SK-N-SH (cell line): ENCODE measurements around the gene ASPN. TPM values are rescaled to one million over a fixed set of nuclear protein-coding genes. Genes with fewer than 3 reads are reported as not detected.

Source experiments
- CTCF ChIA-PET: fragments of 300-600, 350-600 bp; formaldehyde crosslinking; extraction: SDS; loops from one replicate; lab custom pipeline; 2021; lab: Yijun Ruan, JAX
- POLR2A ChIA-PET: fragments of 350-600 bp; sonication (Branson Sonifier 250); formaldehyde crosslinking; extraction: SDS; loops from one replicate; lab custom pipeline; 2020; ENCODE audit warnings: antibody characterized with exemption, inconsistent platforms; lab: Yijun Ruan, JAX
- DNase-seq: peaks from one replicate; pipeline ENCODE4 v3.0.0; 2012
- H2AFZ ChIP-seq: fragments of 200-600 bp; sonication (generic); 2 replicates; pipeline ENCODE4 v1.8.1; 2016; ENCODE audit warnings: antibody characterized with exemption, mild to moderate bottlenecking, low read depth
- H3F3A ChIP-seq: fragments of 200-600 bp; sonication (generic); replicated peaks from 2 replicates; pipeline ENCODE3; 2016; ENCODE audit warnings: antibody characterized with exemption, mild to moderate bottlenecking; ENCODE audit not compliant: insufficient read depth
- H3K27ac ChIP-seq, 2 experiments: fragments of 200-500 bp in 1 of 2; fragments of 200-600 bp in 1 of 2; sonication (Bioruptor generic) in 1 of 2; sonication (generic), shearing (Covaris generic) in 1 of 2; 2 replicates each; pipeline versions ENCODE4 v1.5.1 to v1.6.1; 2014 to 2016; ENCODE audit warnings: low read depth in 2 of 2, inconsistent platforms in 1 of 2, low read length in 1 of 2, mild to moderate bottlenecking in 1 of 2, mixed read lengths in 1 of 2
- H3K27me3 ChIP-seq: fragments of 200-600 bp; sonication (generic), shearing (Covaris generic); 2 replicates; pipeline ENCODE4 v1.6.1; 2016; ENCODE audit warnings: mixed run types; ENCODE audit not compliant: insufficient read depth
- H3K36me3 ChIP-seq, 2 experiments: fragments of 200-500 bp in 1 of 2; fragments of 200-600 bp in 1 of 2; sonication (Bioruptor generic) in 1 of 2; sonication (generic) in 1 of 2; replicated peaks in 1 of 2; 2 replicates each; pipeline versions ENCODE3 to v1.5.1; 2014 to 2016; ENCODE audit warnings: low read length in 1 of 2, mild to moderate bottlenecking in 1 of 2; ENCODE audit not compliant: insufficient read depth in 2 of 2, control insufficient read depth in 1 of 2
- H3K4me1 ChIP-seq, 2 experiments: fragments of 200-500 bp in 1 of 2; fragments of 200-600 bp in 1 of 2; sonication (Bioruptor generic) in 1 of 2; sonication (generic), shearing (Covaris generic) in 1 of 2; 2 replicates each; pipeline versions ENCODE4 v1.5.1 to v1.6.1; 2014 to 2016; ENCODE audit warnings: low read depth in 1 of 2, low read length in 1 of 2, mixed run types in 1 of 2; ENCODE audit not compliant: insufficient read depth in 2 of 2, control insufficient read depth in 1 of 2
- H3K4me2 ChIP-seq: fragments of 200-600 bp; sonication (generic), shearing (Covaris generic); 2 replicates; pipeline ENCODE4 v1.6.1; 2017; ENCODE audit warnings: mixed run types
- H3K4me3 ChIP-seq, 2 experiments: fragments of 200-500 bp in 1 of 2; fragments of 200-600 bp in 1 of 2; sonication (Bioruptor generic) in 1 of 2; sonication (generic), shearing (Covaris generic) in 1 of 2; 2 replicates each; pipeline versions ENCODE4 v1.5.1 to v1.8.1; 2014 to 2016; ENCODE audit warnings: low read depth in 2 of 2, inconsistent platforms in 1 of 2, low read length in 1 of 2, mild to moderate bottlenecking in 1 of 2, mixed read lengths in 1 of 2, moderate library complexity in 1 of 2
- H3K79me2 ChIP-seq: fragments of 200-600 bp; sonication (generic); 2 replicates; pipeline ENCODE4 v1.8.1; 2017; ENCODE audit warnings: mild to moderate bottlenecking; ENCODE audit not compliant: insufficient read depth
- H3K9ac ChIP-seq: fragments of 200-600 bp; sonication (generic); 2 replicates; pipeline ENCODE4 v1.6.1; 2017; ENCODE audit warnings: mixed run types
- H3K9me2 ChIP-seq: fragments of 200-600 bp; sonication (generic); 2 replicates; pipeline ENCODE4 v1.6.1; 2017; ENCODE audit warnings: mixed run types
- H3K9me3 ChIP-seq: fragments of 200-600 bp; sonication (generic); 2 replicates; pipeline ENCODE4 v1.6.1; 2017; ENCODE audit warnings: mixed run types, mild to moderate bottlenecking, moderate library complexity
- H4K20me1 ChIP-seq: fragments of 200-600 bp; sonication (generic); 2 replicates; pipeline ENCODE4 v1.6.1; 2017; ENCODE audit warnings: mild to moderate bottlenecking, mixed run types; ENCODE audit not compliant: insufficient read depth
- CTCF ChIP-seq: fragments of 200-600 bp; sonication (generic); IDR thresholded peaks from 2 replicates; pipeline ENCODE4 v1.6.1; 2017; ENCODE audit warnings: antibody characterized with exemption, mild to moderate bottlenecking, moderate library complexity
- ELF1 ChIP-seq: IDR thresholded peaks from 2 replicates; pipeline ENCODE4 v1.4.0; 2012
- EP300 ChIP-seq, 2 experiments: IDR thresholded peaks; 2 replicates each; pipeline versions ENCODE4 v1.4.0 to v1.6.1; 2012; ENCODE audit warnings: borderline replicate concordance in 1 of 2, low read depth in 1 of 2, low read length in 1 of 2
- FOXJ3 ChIP-seq: sonication (generic); formaldehyde crosslinking; IDR thresholded peaks from 2 replicates; pipeline ENCODE4 v1.5.1; 2020; ENCODE audit warnings: mild to moderate bottlenecking, missing genetic modification reagents
- FOXM1 ChIP-seq: IDR thresholded peaks from 2 replicates; pipeline ENCODE4 v1.4.0; 2012; ENCODE audit warnings: low read depth, mild to moderate bottlenecking
- GABPA ChIP-seq: IDR thresholded peaks from 2 replicates; pipeline ENCODE4 v1.4.0; 2012; ENCODE audit warnings: low read depth, mild to moderate bottlenecking
- GATA2 ChIP-seq: sonication (generic); formaldehyde crosslinking; IDR thresholded peaks from 2 replicates; pipeline ENCODE4 v1.5.0; 2020; ENCODE audit warnings: mild to moderate bottlenecking, missing genetic modification reagents
- IRF3 ChIP-seq: fragments of 150-350 bp; IDR thresholded peaks from 2 replicates; pipeline ENCODE4 v1.6.1; 2016; ENCODE audit warnings: mild to moderate bottlenecking, low read depth, low read length
- JUND ChIP-seq: IDR thresholded peaks from 2 replicates; pipeline ENCODE4 v1.4.0; 2012
- MXI1 ChIP-seq: IDR thresholded peaks from 2 replicates; pipeline ENCODE4 v1.6.1; 2012; ENCODE audit warnings: mild to moderate bottlenecking, low read depth, low read length, improper control_type of control experiment
- RCOR1 ChIP-seq: fragments of 150-350 bp; IDR thresholded peaks from 2 replicates; pipeline ENCODE4 v1.6.1; 2017; ENCODE audit warnings: antibody characterized with exemption, low read length
- RFX5 ChIP-seq: IDR thresholded peaks from 2 replicates; pipeline ENCODE4 v1.6.1; 2012; ENCODE audit warnings: mild to moderate bottlenecking, improper control_type of control experiment, low read length
- SIN3A ChIP-seq: IDR thresholded peaks from 2 replicates; pipeline ENCODE4 v1.6.1; 2012; ENCODE audit warnings: low read depth, mild to moderate bottlenecking, low read length, moderate library complexity, borderline replicate concordance
- TCF12 ChIP-seq: IDR thresholded peaks from 2 replicates; pipeline ENCODE4 v1.4.0; 2012
- USF1 ChIP-seq: IDR thresholded peaks from 2 replicates; pipeline ENCODE4 v1.4.0; 2012; ENCODE audit warnings: low read depth, borderline replicate concordance
- USF2 ChIP-seq: fragments of 150-350 bp; IDR thresholded peaks from 2 replicates; pipeline ENCODE4 v1.6.1; 2017; ENCODE audit warnings: antibody characterized with exemption, low read length, low read depth, borderline replicate concordance
- YY1 ChIP-seq: IDR thresholded peaks from 2 replicates; pipeline ENCODE4 v1.4.0; 2012; ENCODE audit warnings: low read depth, mild to moderate bottlenecking
- ZBTB33 ChIP-seq: IDR thresholded peaks from 2 replicates; pipeline ENCODE4 v1.4.0; 2012; ENCODE audit warnings: low read depth, borderline replicate concordance
- WGBS: methylation state at CpG from one replicate; pipeline ENCODE4 v1.1.6; 2017; ENCODE audit warnings: low lambda C conversion rate; 5-methylcytosine and 5-hydroxymethylcytosine counted together
- polyA plus RNA-seq, 3 experiments: library from polyadenylated mRNA; depleted of rRNA; stranded (reverse); fragments of >200 nt; gene quantifications; 2 replicates each; pipeline ENCODE4 v1.2.3, GENCODE V29; 2012
- TF ChIP-seq, protein P1 (sequence below): IDR thresholded peaks from 2 replicates; pipeline ENCODE4 v1.6.1; 2012; ENCODE audit warnings: mild to moderate bottlenecking, low read depth, low read length, moderate library complexity
- TF ChIP-seq, protein P2 (sequence below): IDR thresholded peaks from 2 replicates; pipeline ENCODE4 v1.4.0; 2012; ENCODE audit warnings: low read depth

The ASPN gene
- polyA plus RNA-seq, 1 of the 3 experiments (the other 2 are of a cell fraction): 0.76 TPM

- Histone ChIP-seq H3K4me3 (no peak overlapping the region), H3K27me3 (no peaks in the 10 kb centered on the region), H3K9me2 (no peaks in the 10 kb centered on the region), H3K36me3 (no peaks in the 10 kb centered on the region), H3K79me2 (no peaks in the 10 kb centered on the region), H3F3A (peaks cover 25% of the 10 kb centered on the region), H3K27ac (peak overlapping the region; percentile 69 to 79; a peak in 3 of 4 replicates), H4K20me1 (no peaks in the 10 kb centered on the region), H3K4me1 (peaks cover 13 to 24% of the 10 kb centered on the region in 2 experiments; a peak in 3 of 4 replicates), H3K9ac (no peak overlapping the region), H3K4me2 (0 out of 2 replicates have a peak overlapping the region, but pooled peaks have one; percentile 61), H3K9me3 (no peaks in the 10 kb centered on the region), H2AFZ (no peak overlapping the region)
- WGBS: 100% methylated on average over 2 of the region's 2 CpGs
- ChIA-PET CTCF (interaction anchor here (1.1 kb wide), 1 partner anchor 25 kb away, joined by 4 read pairs; the partner anchor contains the start of gene ASPN), POLR2A (no interaction called here)
- DNase-seq: no peak
- no peak for TF ChIP-seq USF2
- TF ChIP-seq RFX5: no peak
- no peak for TF ChIP-seq MXI1
- TF ChIP-seq EP300 (IDR thresholded peaks at IDR 0.05; ENCODE audit: borderline replicate concordance in 1 of 2, low read depth in 1 of 2, low read length in 1 of 2): no peak
- TF ChIP-seq, protein P1, sequence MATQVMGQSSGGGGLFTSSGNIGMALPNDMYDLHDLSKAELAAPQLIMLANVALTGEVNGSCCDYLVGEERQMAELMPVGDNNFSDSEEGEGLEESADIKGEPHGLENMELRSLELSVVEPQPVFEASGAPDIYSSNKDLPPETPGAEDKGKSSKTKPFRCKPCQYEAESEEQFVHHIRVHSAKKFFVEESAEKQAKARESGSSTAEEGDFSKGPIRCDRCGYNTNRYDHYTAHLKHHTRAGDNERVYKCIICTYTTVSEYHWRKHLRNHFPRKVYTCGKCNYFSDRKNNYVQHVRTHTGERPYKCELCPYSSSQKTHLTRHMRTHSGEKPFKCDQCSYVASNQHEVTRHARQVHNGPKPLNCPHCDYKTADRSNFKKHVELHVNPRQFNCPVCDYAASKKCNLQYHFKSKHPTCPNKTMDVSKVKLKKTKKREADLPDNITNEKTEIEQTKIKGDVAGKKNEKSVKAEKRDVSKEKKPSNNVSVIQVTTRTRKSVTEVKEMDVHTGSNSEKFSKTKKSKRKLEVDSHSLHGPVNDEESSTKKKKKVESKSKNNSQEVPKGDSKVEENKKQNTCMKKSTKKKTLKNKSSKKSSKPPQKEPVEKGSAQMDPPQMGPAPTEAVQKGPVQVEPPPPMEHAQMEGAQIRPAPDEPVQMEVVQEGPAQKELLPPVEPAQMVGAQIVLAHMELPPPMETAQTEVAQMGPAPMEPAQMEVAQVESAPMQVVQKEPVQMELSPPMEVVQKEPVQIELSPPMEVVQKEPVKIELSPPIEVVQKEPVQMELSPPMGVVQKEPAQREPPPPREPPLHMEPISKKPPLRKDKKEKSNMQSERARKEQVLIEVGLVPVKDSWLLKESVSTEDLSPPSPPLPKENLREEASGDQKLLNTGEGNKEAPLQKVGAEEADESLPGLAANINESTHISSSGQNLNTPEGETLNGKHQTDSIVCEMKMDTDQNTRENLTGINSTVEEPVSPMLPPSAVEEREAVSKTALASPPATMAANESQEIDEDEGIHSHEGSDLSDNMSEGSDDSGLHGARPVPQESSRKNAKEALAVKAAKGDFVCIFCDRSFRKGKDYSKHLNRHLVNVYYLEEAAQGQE: no peak
- no peak for TF ChIP-seq ZBTB33
- no peak for TF ChIP-seq FOXM1
- no peak for TF ChIP-seq FOXJ3 (CRISPR knock-in tag)
- TF ChIP-seq JUND: no peak
- no peak for TF ChIP-seq CTCF
- no peak for TF ChIP-seq GATA2
- TF ChIP-seq TCF12: no peak
- TF ChIP-seq, protein P2, sequence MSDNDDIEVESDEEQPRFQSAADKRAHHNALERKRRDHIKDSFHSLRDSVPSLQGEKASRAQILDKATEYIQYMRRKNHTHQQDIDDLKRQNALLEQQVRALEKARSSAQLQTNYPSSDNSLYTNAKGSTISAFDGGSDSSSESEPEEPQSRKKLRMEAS: no peak
- no peak for TF ChIP-seq IRF3
- no peak for TF ChIP-seq YY1
- no peak for TF ChIP-seq SIN3A
- TF ChIP-seq GABPA: no peak
- TF ChIP-seq ELF1: no peak
- no peak for TF ChIP-seq USF1
- no peak for TF ChIP-seq RCOR1
These were observed 24.7 kb upstream of the ASPN start for GRCh38 chr9:92507005-92507404.
